GM12878 (cell line): ENCODE results near the gene GIMAP1.

Experiments
- CHD2 ChIP-seq: IDR thresholded peaks from 2 replicates; pipeline ENCODE4 v1.6.1; 2011; ENCODE audit warnings: low read depth, low read length, improper control_type of control experiment, borderline replicate concordance
- CTCF ChIP-seq, 3 experiments: IDR thresholded peaks in 2 of 3; conservative IDR thresholded peaks in 1 of 3; 2 replicates each; pipeline ENCODE4 v1.5.1; 2011; ENCODE audit warnings: low read depth in 3 of 3, low read length in 3 of 3, mild to moderate bottlenecking in 3 of 3, control low read depth in 2 of 3, moderate library complexity in 2 of 3, inconsistent platforms in 1 of 3, mixed read lengths in 1 of 3; ENCODE audit not compliant: control insufficient read depth in 2 of 3, insufficient read depth in 1 of 3; ENCODE audit errors: extremely low read depth in 1 of 3
- E2F4 ChIP-seq: IDR thresholded peaks from 2 replicates; pipeline ENCODE4 v1.6.1; 2012; ENCODE audit warnings: low read depth, low read length, improper control_type of control experiment
- IKZF1 ChIP-seq: fragments of 450-650 bp; conservative IDR thresholded peaks from 2 replicates; pipeline ENCODE4 v1.6.1; 2017; ENCODE audit warnings: antibody characterized with exemption, mild to moderate bottlenecking
- NBN ChIP-seq: fragments of 450-650 bp; IDR thresholded peaks from 2 replicates; pipeline ENCODE4 v1.6.1; 2016
- POLR2AphosphoS5 ChIP-seq: IDR thresholded peaks from 2 replicates; pipeline ENCODE4 v1.6.1; 2011; ENCODE audit warnings: mild to moderate bottlenecking, low read length, inconsistent platforms
- RUNX3 ChIP-seq: IDR thresholded peaks from 2 replicates; pipeline ENCODE4 v1.6.1; 2012; ENCODE audit warnings: low read length, inconsistent platforms
- TAF1 ChIP-seq: IDR thresholded peaks from 2 replicates; pipeline ENCODE4 v1.6.1; 2011; ENCODE audit warnings: mild to moderate bottlenecking, low read depth, low read length, borderline replicate concordance
- WRNIP1 ChIP-seq: IDR thresholded peaks from 2 replicates; pipeline ENCODE4 v1.6.1; 2011; ENCODE audit warnings: low read depth, low read length, improper control_type of control experiment, borderline replicate concordance
- YBX1 ChIP-seq: fragments of 450-650 bp; IDR thresholded peaks from 2 replicates; pipeline ENCODE4 v1.6.1; 2016; ENCODE audit warnings: antibody characterized with exemption
- ZNF24 ChIP-seq: fragments of 450-650 bp; IDR thresholded peaks from 2 replicates; pipeline ENCODE4 v1.6.1; 2017; ENCODE audit warnings: antibody characterized with exemption, mild to moderate bottlenecking
- TF ChIP-seq, protein P1 (sequence below): IDR thresholded peaks from 2 replicates; pipeline ENCODE4 v1.6.1; 2012; ENCODE audit warnings: low read depth, low read length, improper control_type of control experiment

DNA sequence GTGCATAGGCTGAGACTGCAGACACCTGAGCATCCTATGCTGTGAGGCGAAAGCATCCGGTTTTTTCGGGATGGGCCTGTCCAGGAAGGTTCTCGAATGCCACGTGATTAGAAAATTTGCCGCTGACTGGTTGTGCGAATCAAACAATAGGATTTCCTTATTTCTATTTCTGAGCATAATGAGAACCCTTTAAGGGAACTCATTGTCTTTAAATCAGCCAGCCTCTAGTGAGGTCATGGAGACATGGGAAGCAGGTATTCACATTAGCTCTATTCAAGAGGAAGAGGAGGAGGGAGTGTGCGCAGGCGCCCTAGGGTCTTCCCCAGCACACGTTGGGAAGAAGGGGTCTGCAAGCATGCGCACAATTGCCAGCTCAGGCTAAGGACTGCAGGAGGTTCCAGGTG lies 5.6 kb downstream of the GIMAP1 start:
- TF ChIP-seq CTCF (IDR thresholded peaks at IDR 0.05 in 2 of 3, conservative IDR thresholded peaks at IDR 0.05 in 1 of 3; ENCODE audit: control insufficient read depth in 2 of 3, extremely low read depth in 1 of 3, insufficient read depth in 1 of 3, low read depth in 3 of 3, low read length in 3 of 3), result no peak
- no peak for TF ChIP-seq RUNX3
- no peak for TF ChIP-seq ZNF24
- TF ChIP-seq POLR2AphosphoS5, result no peak
- TF ChIP-seq WRNIP1, result no peak
- TF ChIP-seq YBX1, result no peak
- no peak for TF ChIP-seq NBN
- no peak for TF ChIP-seq TAF1
- TF ChIP-seq CHD2, result no peak
- TF ChIP-seq, protein P1, sequence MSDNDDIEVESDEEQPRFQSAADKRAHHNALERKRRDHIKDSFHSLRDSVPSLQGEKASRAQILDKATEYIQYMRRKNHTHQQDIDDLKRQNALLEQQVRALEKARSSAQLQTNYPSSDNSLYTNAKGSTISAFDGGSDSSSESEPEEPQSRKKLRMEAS, result no peak
- no peak for TF ChIP-seq IKZF1
- no peak for TF ChIP-seq E2F4
